A549 (cell line): ENCODE results near the gene IRF5. TPM values are rescaled to one million over a fixed set of nuclear protein-coding genes. Genes with fewer than 3 reads are reported as not detected.

ENCODE experiments used
- ATAC-seq, 2 experiments: fragments of 200-7000 bp in 1 of 2; fragments of >200 bp in 1 of 2; cut with Nextera tagmentation in 1 of 2; cut with Tn5 transposase in 1 of 2; 3 replicates each; pipeline versions ENCODE4 v1.8.0 to v1.9.1; 2018 to 2020; ENCODE audit warnings: mild to moderate bottlenecking in 1 of 2, moderate library complexity in 1 of 2
- CTCF ChIA-PET: fragments of 300-600 bp; sonication (Branson Sonifier 250); formaldehyde crosslinking; extraction: SDS; loops from one replicate; lab custom pipeline; 2021; ENCODE audit warnings: antibody characterized with exemption, inconsistent platforms; lab: Yijun Ruan, JAX
- POLR2A ChIA-PET: fragments of 350-600 bp; formaldehyde crosslinking; extraction: SDS; loops from one replicate; lab custom pipeline; 2021; ENCODE audit warnings: antibody characterized with exemption, inconsistent platforms; lab: Yijun Ruan, JAX
- DNase-seq, 2 experiments: peaks; one replicate each; pipeline versions ENCODE4 v3.0.0 to v3.0.0-alpha.2; 2011 to 2016; ENCODE audit warnings: low read depth in 1 of 2, low spot score in 1 of 2
- FAIRE-seq: peaks from 2 replicates; lab custom pipeline; 2011; peaks lifted over from hg19 to GRCh38; lab: Jason Lieb, UNC
- H3K27ac ChIP-seq, 2 experiments: fragments of >200 bp; sonication (Bioruptor Twin); formaldehyde crosslinking; 3 replicates each; pipeline ENCODE4 v1.5.1; 2016 to 2017
- H3K4me1 ChIP-seq: fragments of >200 bp; sonication (Bioruptor Twin); formaldehyde crosslinking; 3 replicates; pipeline ENCODE4 v1.6.1; 2016
- H3K4me2 ChIP-seq: fragments of >200 bp; sonication (Bioruptor Twin); formaldehyde crosslinking; 3 replicates; pipeline ENCODE4 v1.6.1; 2016
- H3K4me3 ChIP-seq: fragments of >200 bp; sonication (Bioruptor Twin); formaldehyde crosslinking; 3 replicates; pipeline ENCODE4 v1.5.1; 2016
- H3K9me3 ChIP-seq: fragments of >200 bp; sonication (Bioruptor Twin); formaldehyde crosslinking; 3 replicates; pipeline ENCODE4 v1.6.1; 2016
- BHLHE40 ChIP-seq: IDR thresholded peaks from 2 replicates; pipeline ENCODE4 v1.6.1; 2012; ENCODE audit warnings: low read depth, low read length, inconsistent platforms
- CEBPB ChIP-seq, 2 experiments: fragments of >200 bp in 1 of 2; sonication (Bioruptor Twin) in 1 of 2; formaldehyde crosslinking in 1 of 2; IDR thresholded peaks; 2 replicates each; pipeline ENCODE4 v1.6.1; 2012 to 2016
- CTCF ChIP-seq: fragments of >200 bp; sonication (Bioruptor Twin); formaldehyde crosslinking; IDR thresholded peaks from 3 replicates; pipeline ENCODE4 v1.5.1; 2016
- E2F6 ChIP-seq: IDR thresholded peaks from 2 replicates; pipeline ENCODE4 v1.6.1; 2012; ENCODE audit warnings: low read depth, borderline replicate concordance
- EHF ChIP-seq: fragments of 250-450 bp; sonication (Bioruptor Pico); IDR thresholded peaks from 2 replicates; pipeline ENCODE4 v1.5.0; 2020; ENCODE audit warnings: mild to moderate bottlenecking
- FOSB ChIP-seq: fragments of 250-450 bp; sonication (Bioruptor Pico); IDR thresholded peaks from 2 replicates; pipeline ENCODE4 v1.5.0; 2020; ENCODE audit warnings: mild to moderate bottlenecking, moderate library complexity
- HDAC2 ChIP-seq: fragments of 200-600 bp; sonication (generic); IDR thresholded peaks from 2 replicates; pipeline ENCODE4 v1.6.1; 2016
- HOXB13 ChIP-seq: fragments of 250-450 bp; sonication (Bioruptor Pico); IDR thresholded peaks from 2 replicates; pipeline ENCODE4 v1.5.0; 2020; ENCODE audit warnings: low read depth, mild to moderate bottlenecking, moderate library complexity
- JUNB ChIP-seq: fragments of >200 bp; sonication (Bioruptor Twin); formaldehyde crosslinking; IDR thresholded peaks from 2 replicates; pipeline ENCODE4 v1.6.1; 2016
- KDM1A ChIP-seq: fragments of 200-600 bp; sonication (generic); IDR thresholded peaks from 2 replicates; pipeline ENCODE4 v1.6.1; 2016; ENCODE audit warnings: low read depth, mild to moderate bottlenecking
- MAZ ChIP-seq: fragments of 150-350 bp; IDR thresholded peaks from 2 replicates; pipeline ENCODE4 v1.6.1; 2014; ENCODE audit warnings: antibody characterized with exemption, low read depth, low read length, borderline replicate concordance
- NPAS2 ChIP-seq: fragments of 250-450 bp; sonication (Bioruptor Pico); IDR thresholded peaks from 2 replicates; pipeline ENCODE4 v1.8.0; 2022; ENCODE audit warnings: mild to moderate bottlenecking, moderate library complexity, borderline replicate concordance
- PBX3 ChIP-seq: IDR thresholded peaks from 2 replicates; pipeline ENCODE4 v1.6.1; 2012
- PHF8 ChIP-seq: fragments of 200-600 bp; sonication (generic); IDR thresholded peaks from 2 replicates; pipeline ENCODE4 v1.6.1; 2016; ENCODE audit warnings: low read depth, mild to moderate bottlenecking, antibody characterized with exemption, moderate library complexity, borderline replicate concordance
- POLR2A ChIP-seq: IDR thresholded peaks from 2 replicates; pipeline ENCODE4 v1.6.1; 2012; ENCODE audit warnings: mild to moderate bottlenecking, low read length
- POLR2AphosphoS2 ChIP-seq: conservative IDR thresholded peaks from 2 replicates; pipeline ENCODE4 v1.6.1; 2012; ENCODE audit warnings: low read length, improper control_type of control experiment, inconsistent platforms
- RAD21 ChIP-seq, 2 experiments: fragments of >200 bp in 1 of 2; sonication (Bioruptor Twin) in 1 of 2; formaldehyde crosslinking in 1 of 2; IDR thresholded peaks in 1 of 2; conservative IDR thresholded peaks in 1 of 2; 2 replicates in 1 of 2; 3 replicates in 1 of 2; pipeline ENCODE4 v1.6.1; 2012 to 2018; ENCODE audit warnings: inconsistent platforms in 1 of 2
- SMC3 ChIP-seq: fragments of >200 bp; sonication (Bioruptor Twin); formaldehyde crosslinking; IDR thresholded peaks from 3 replicates; pipeline ENCODE4 v1.6.1; 2018; ENCODE audit warnings: inconsistent platforms
- TFCP2L1 ChIP-seq: fragments of 250-450 bp; sonication (Bioruptor Pico); IDR thresholded peaks from 2 replicates; pipeline ENCODE4 v1.5.0; 2021; ENCODE audit warnings: mild to moderate bottlenecking
- TP53 ChIP-seq: fragments of 250-450 bp; sonication (Bioruptor Pico); IDR thresholded peaks from 2 replicates; pipeline ENCODE4 v1.5.0; 2021; ENCODE audit warnings: mild to moderate bottlenecking, moderate library complexity
- USF2 ChIP-seq: fragments of 450-650 bp; IDR thresholded peaks from 2 replicates; pipeline ENCODE4 v1.6.1; 2014; ENCODE audit warnings: antibody characterized with exemption
- ZFP36 ChIP-seq: fragments of 450-650 bp; IDR thresholded peaks from 2 replicates; pipeline ENCODE4 v1.6.1; 2014; ENCODE audit warnings: borderline replicate concordance; ENCODE audit not compliant: partially characterized antibody
- ZSCAN20 ChIP-seq: fragments of 250-450 bp; sonication (Bioruptor Pico); IDR thresholded peaks from 2 replicates; pipeline ENCODE4 v1.8.0; 2022; ENCODE audit warnings: mild to moderate bottlenecking, moderate library complexity
- WGBS: methylation state at CpG from one replicate; pipeline ENCODE4 v1.1.6; 2017; ENCODE audit errors: missing lambda C conversion rate; 5-methylcytosine and 5-hydroxymethylcytosine counted together
- polyA plus RNA-seq, 4 experiments: library from polyadenylated mRNA; depleted of rRNA in 3 of 4; stranded (reverse); fragments of >200 nt; fragmentation: RNase III in 1 of 4; extraction: RNeasy Plus Mini Kit Qiagen cat#74134 plus additional on column Dnase treatment in 1 of 4; gene quantifications; 2 replicates in 3 of 4; 3 replicates in 1 of 4; pipeline ENCODE4 v1.2.3, GENCODE V29; 2011 to 2017

Gene IRF5
- polyA plus RNA-seq, 2 of the 4 experiments (the other 2 are of a cell fraction), result 5.5 to 8.7 TPM

- CTCF ChIA-PET, result no interaction called here
- ATAC-seq, result no peak
- no peak overlapping the region for H3K27ac ChIP-seq
- DNase-seq, result no peak
- no peak for FAIRE-seq
- WGBS, result 73% methylated on average over 8 of the region's 8 CpGs
- H3K4me1 ChIP-seq, result no peaks in the 10 kb centered on the region
- no peak overlapping the region for H3K4me2 ChIP-seq
- POLR2A ChIA-PET, result interaction anchor here (0.6 kb wide), 1 partner anchor 137 kb away, joined by 3 read pairs; no protein-coding TSS in a partner anchor
- no peak overlapping the region for H3K4me3 ChIP-seq
- H3K9me3 ChIP-seq, result no peaks in the 10 kb centered on the region
- no peak for TF ChIP-seq HDAC2
- no peak for TF ChIP-seq FOSB
- no peak for TF ChIP-seq USF2
- TF ChIP-seq RAD21 (conservative IDR thresholded peaks at IDR 0.05 in 1 of 2, IDR thresholded peaks at IDR 0.05 in 1 of 2), result no peak
- TF ChIP-seq JUNB, result no peak
- TF ChIP-seq BHLHE40, result no peak
- TF ChIP-seq HOXB13 (CRISPR knock-in tag), result no peak
Observed at GRCh38 chr7:128918016-128918665, 19.6 kb upstream of the IRF5 start.

- ATAC-seq (no peak), DNase-seq (no peak), FAIRE-seq (no peak)
- POLR2A ChIA-PET, result no interaction called here
- CTCF ChIA-PET, result interaction anchor here (0.9 to 3.1 kb wide), 2 partner anchors 35 to 553 kb away, joined by 3 to 10 read pairs; no protein-coding TSS in a partner anchor
- no peak for TF ChIP-seq MAZ
- no peak for TF ChIP-seq SMC3
- TF ChIP-seq ZFP36, result no peak
- TF ChIP-seq POLR2A, result no peak
- TF ChIP-seq EHF (CRISPR knock-in tag), result no peak
- TF ChIP-seq TFCP2L1 (CRISPR knock-in tag), result no peak
- no peak for TF ChIP-seq NPAS2
- no peak for TF ChIP-seq PHF8
- TF ChIP-seq ZSCAN20 (CRISPR knock-in tag), result no peak
- no peak for TF ChIP-seq POLR2AphosphoS2
- no peak for TF ChIP-seq E2F6
- TF ChIP-seq KDM1A, result no peak
- TF ChIP-seq PBX3, result no peak
- no peak for TF ChIP-seq HDAC2
- no peak for TF ChIP-seq CTCF
- no peak for TF ChIP-seq CEBPB (IDR thresholded peaks at IDR 0.05)
- no peak for TF ChIP-seq JUNB
- no peak for TF ChIP-seq TP53
- H3K27ac ChIP-seq, result no peak overlapping the region
- no peak overlapping the region for H3K4me2 ChIP-seq
- H3K4me1 ChIP-seq, result no peaks in the 10 kb centered on the region
- 45% methylated on average over 6 of the region's 6 CpGs for WGBS
- no peaks in the 10 kb centered on the region for H3K9me3 ChIP-seq
- no peak overlapping the region for H3K4me3 ChIP-seq
Observed at GRCh38 chr7:128919241-128919640, 18.5 kb upstream of the IRF5 start.
